Osteoblast (primary cell): Measurements from ENCODE around the gene SAP130. TPM values are rescaled to one million over a fixed set of nuclear protein-coding genes. Genes with fewer than 3 reads are reported as not detected.

ENCODE experiments used
- DNase-seq: peaks from one replicate; pipeline ENCODE4 v3.0.0; 2011; ENCODE audit warnings: low spot score, mixed read lengths; ENCODE audit not compliant: insufficient read length; ENCODE audit errors: missing footprints
- H2AFZ ChIP-seq: 2 replicates; pipeline ENCODE4 v1.6.0; 2011; ENCODE audit warnings: mild to moderate bottlenecking, low read length
- H3K27ac ChIP-seq: 2 replicates; pipeline ENCODE4 v1.5.1; 2011; ENCODE audit warnings: mild to moderate bottlenecking, low read depth, low read length, moderate library complexity
- H3K27me3 ChIP-seq: 2 replicates; pipeline ENCODE4 v1.6.0; 2012; ENCODE audit warnings: mild to moderate bottlenecking, control low read depth, inconsistent platforms, low read length, moderate library complexity; ENCODE audit not compliant: insufficient read depth
- H3K36me3 ChIP-seq: 2 replicates; pipeline ENCODE4 v1.5.1; 2011; ENCODE audit warnings: mild to moderate bottlenecking, low read length, control low read depth, moderate library complexity; ENCODE audit not compliant: insufficient read depth
- H3K4me1 ChIP-seq: 2 replicates; pipeline ENCODE4 v1.5.1; 2011; ENCODE audit warnings: mild to moderate bottlenecking, low read length, control low read depth, moderate library complexity; ENCODE audit not compliant: insufficient read depth
- H3K4me2 ChIP-seq: 2 replicates; pipeline ENCODE4 v1.6.0; 2011; ENCODE audit warnings: mild to moderate bottlenecking, low read length; ENCODE audit not compliant: insufficient read depth
- H3K4me3 ChIP-seq: fragments of 200-600 bp; sonication (generic); 3 replicates; pipeline ENCODE4 v1.5.1; 2012; ENCODE audit warnings: mild to moderate bottlenecking, low read length, inconsistent platforms; ENCODE audit not compliant: insufficient read depth
- H3K79me2 ChIP-seq: 2 replicates; pipeline ENCODE4 v1.6.0; 2012; ENCODE audit warnings: mild to moderate bottlenecking, low read length, control low read depth, inconsistent platforms; ENCODE audit not compliant: insufficient read depth
- H3K9me3 ChIP-seq: 2 replicates; pipeline ENCODE4 v1.5.1; 2011; ENCODE audit warnings: low read depth, low read length, control low read depth
- H4K20me1 ChIP-seq: 2 replicates; pipeline ENCODE4 v1.6.0; 2012; ENCODE audit warnings: mild to moderate bottlenecking, low read length, control low read depth; ENCODE audit not compliant: insufficient read depth
- CTCF ChIP-seq: IDR thresholded peaks from 2 replicates; pipeline ENCODE4 v1.5.1; 2011; ENCODE audit warnings: mild to moderate bottlenecking, low read depth, low read length, moderate library complexity; ENCODE audit errors: extremely low read depth
- total RNA-seq: library from RNA; depleted of rRNA; stranded (reverse); fragments of >200 nt; gene quantifications from 2 replicates; pipeline ENCODE4 v1.2.3, GENCODE V29; 2012

SAP130 gene
- total RNA-seq, 1 donor: 5.4 TPM

- H3K36me3 ChIP-seq: peaks cover 70% of the 10 kb centered on the region
- TF ChIP-seq CTCF: no peak
- H3K9me3 ChIP-seq: no peaks in the 10 kb centered on the region
- H3K4me2 ChIP-seq: no peak overlapping the region
- H3K79me2 ChIP-seq: no peaks in the 10 kb centered on the region
- H3K4me3 ChIP-seq: no peak overlapping the region
- H4K20me1 ChIP-seq: no peaks in the 10 kb centered on the region
- H3K27me3 ChIP-seq: no peaks in the 10 kb centered on the region
- no peak for DNase-seq
- no peak overlapping the region for H2AFZ ChIP-seq
- no peaks in the 10 kb centered on the region for H3K4me1 ChIP-seq
- no peak overlapping the region for H3K27ac ChIP-seq
Observed at GRCh38 chr2:127984551-127984950, 43.3 kb downstream of the SAP130 start.

GRCh38 chr2:127969446-127969845 is 58.4 kb downstream of the SAP130 start:
- no peaks in the 10 kb centered on the region for H3K79me2 ChIP-seq
- no peak overlapping the region for H2AFZ ChIP-seq
- no peak overlapping the region for H3K27ac ChIP-seq
- no peak for DNase-seq
- H3K4me2 ChIP-seq: no peak overlapping the region
- H3K36me3 ChIP-seq: peaks cover 15% of the 10 kb centered on the region
- H3K9me3 ChIP-seq: no peaks in the 10 kb centered on the region
- no peak for TF ChIP-seq CTCF
- no peaks in the 10 kb centered on the region for H3K27me3 ChIP-seq
- no peaks in the 10 kb centered on the region for H3K4me1 ChIP-seq
- H3K4me3 ChIP-seq: no peak overlapping the region
- no peaks in the 10 kb centered on the region for H4K20me1 ChIP-seq

- Histone ChIP-seq H2AFZ (no peak overlapping the region), H3K27ac (no peak overlapping the region)
- DNase-seq: no peak
Observed at GRCh38 chr2:127968610-127969339, 59.1 kb downstream of the SAP130 start.

More at GRCh38 chr2:127968610-127969339, 59.1 kb downstream of the SAP130 start:
- TF ChIP-seq CTCF: no peak
- no peaks in the 10 kb centered on the region for H4K20me1 ChIP-seq
- H3K4me2 ChIP-seq: no peak overlapping the region
- H3K27me3 ChIP-seq: no peaks in the 10 kb centered on the region
- peaks cover 16% of the 10 kb centered on the region for H3K36me3 ChIP-seq
- no peaks in the 10 kb centered on the region for H3K4me1 ChIP-seq
- H3K4me3 ChIP-seq: no peak overlapping the region
- H3K9me3 ChIP-seq: no peaks in the 10 kb centered on the region
- H3K79me2 ChIP-seq: no peaks in the 10 kb centered on the region
